Measurements from ENCODE around the gene EPHA5.

DNA sequence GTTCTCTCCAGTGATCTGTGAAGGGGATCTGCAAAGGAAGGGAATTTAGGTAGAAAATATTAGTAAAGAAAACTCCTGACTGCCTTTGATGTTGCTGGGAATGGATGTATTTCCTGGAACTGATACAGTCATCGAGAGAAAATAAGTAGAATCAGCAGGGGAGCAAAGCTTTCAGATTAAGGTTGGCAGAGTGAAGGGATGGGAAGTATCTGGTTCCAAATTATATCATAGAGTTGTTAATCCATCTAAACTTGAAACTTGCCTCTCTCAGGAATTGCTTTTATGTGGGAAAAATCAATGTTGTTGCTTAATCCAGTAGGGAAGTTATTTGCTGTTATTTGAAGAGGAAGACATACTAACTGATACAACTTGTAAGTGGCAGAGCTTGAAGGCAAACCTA is 19.3 kb downstream of the EPHA5 start:
- TF ChIP-seq, protein P1, sequence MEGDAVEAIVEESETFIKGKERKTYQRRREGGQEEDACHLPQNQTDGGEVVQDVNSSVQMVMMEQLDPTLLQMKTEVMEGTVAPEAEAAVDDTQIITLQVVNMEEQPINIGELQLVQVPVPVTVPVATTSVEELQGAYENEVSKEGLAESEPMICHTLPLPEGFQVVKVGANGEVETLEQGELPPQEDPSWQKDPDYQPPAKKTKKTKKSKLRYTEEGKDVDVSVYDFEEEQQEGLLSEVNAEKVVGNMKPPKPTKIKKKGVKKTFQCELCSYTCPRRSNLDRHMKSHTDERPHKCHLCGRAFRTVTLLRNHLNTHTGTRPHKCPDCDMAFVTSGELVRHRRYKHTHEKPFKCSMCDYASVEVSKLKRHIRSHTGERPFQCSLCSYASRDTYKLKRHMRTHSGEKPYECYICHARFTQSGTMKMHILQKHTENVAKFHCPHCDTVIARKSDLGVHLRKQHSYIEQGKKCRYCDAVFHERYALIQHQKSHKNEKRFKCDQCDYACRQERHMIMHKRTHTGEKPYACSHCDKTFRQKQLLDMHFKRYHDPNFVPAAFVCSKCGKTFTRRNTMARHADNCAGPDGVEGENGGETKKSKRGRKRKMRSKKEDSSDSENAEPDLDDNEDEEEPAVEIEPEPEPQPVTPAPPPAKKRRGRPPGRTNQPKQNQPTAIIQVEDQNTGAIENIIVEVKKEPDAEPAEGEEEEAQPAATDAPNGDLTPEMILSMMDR (IDR thresholded peaks at IDR 0.05), result no peak
- TF ChIP-seq POLR2A (IDR thresholded peaks at IDR 0.05), result no peak
